ENCODE measurements around the gene TFPI. TPM values are rescaled to one million over a fixed set of nuclear protein-coding genes. Genes with fewer than 3 reads are reported as not detected.
"Not testable (repeated sequence)": the region's sequence is repeated elsewhere in the genome, so short reads cannot be mapped to it uniquely, and the experiment has no call there.

TFPI gene
- total and polyA plus RNA-seq, 5 experiments from 2014 or later, result not detected

GRCh38 chr2:187574969-187575750, 20.9 kb upstream of the TFPI start:
- POLR2A ChIA-PET, result no interaction called here

GRCh38 chr2:187573722-187574121, 19.5 kb upstream of the TFPI start:
- H3K27ac Mint-ChIP-seq, result no peak overlapping the region
- POLR2A ChIA-PET, result no interaction called here
- peaks cover 0 to 11% (median 2%) of the 10 kb centered on the region in 9 donors for H3K9me3 Mint-ChIP-seq
- ATAC-seq, result no peak
- peaks cover 0 to 4% (median 0%) of the 10 kb centered on the region in 3 donors for H3K36me3 Mint-ChIP-seq
- H3K4me1 Mint-ChIP-seq, result no peaks in the 10 kb centered on the region
- H3K27me3 Mint-ChIP-seq, result peaks cover 0 to 3% (median 0%) of the 10 kb centered on the region in 5 donors
- no peak overlapping the region for H3K4me3 Mint-ChIP-seq
- DNase-seq, result no peak

More at GRCh38 chr2:187574969-187575750, 20.9 kb upstream of the TFPI start:
- H3K4me1 Mint-ChIP-seq, result no peaks in the 10 kb centered on the region
- no peak for DNase-seq
- H3K27me3 Mint-ChIP-seq, result peaks cover 0 to 3% (median 0%) of the 10 kb centered on the region in 5 donors
- H3K9me3 Mint-ChIP-seq, result peaks cover 0 to 11% (median 2%) of the 10 kb centered on the region in 9 donors
- ATAC-seq, result no peak
- no peak overlapping the region for H3K27ac Mint-ChIP-seq
- peaks cover 0 to 4% (median 0%) of the 10 kb centered on the region in 3 donors for H3K36me3 Mint-ChIP-seq
- no peak overlapping the region for H3K4me3 Mint-ChIP-seq

GRCh38 chr2:187571996-187572395, 17.8 kb upstream of the TFPI start:
- POLR2A ChIA-PET, H3K27me3 Mint-ChIP-seq, ATAC-seq, H3K4me1 Mint-ChIP-seq, H3K4me3 Mint-ChIP-seq, H3K27ac Mint-ChIP-seq, H3K36me3 Mint-ChIP-seq, DNase-seq: not testable (repeated sequence)
- H3K9me3 Mint-ChIP-seq, result peaks cover 0 to 11% (median 2%) of the 10 kb centered on the region in 9 donors

- ATAC-seq (no peak), DNase-seq (no peak)
- POLR2A ChIA-PET, result no interaction called here
- no peak overlapping the region for H3K27ac Mint-ChIP-seq
- H3K4me1 Mint-ChIP-seq, result no peaks in the 10 kb centered on the region
- H3K27me3 Mint-ChIP-seq, result peaks cover 0 to 3% (median 0%) of the 10 kb centered on the region in 5 donors
- peaks cover 0 to 4% (median 0%) of the 10 kb centered on the region in 3 donors for H3K36me3 Mint-ChIP-seq
- peaks cover 0 to 11% (median 2%) of the 10 kb centered on the region in 9 donors for H3K9me3 Mint-ChIP-seq
- H3K4me3 Mint-ChIP-seq, result no peak overlapping the region
Observed at GRCh38 chr2:187569571-187569970, 15.3 kb upstream of the TFPI start.

GRCh38 chr2:187569042-187569441, 14.8 kb upstream of the TFPI start:
- ATAC-seq (no peak), DNase-seq (no peak)
- Mint-ChIP-seq H3K9me3 (peaks cover 0 to 11% (median 2%) of the 10 kb centered on the region in 9 donors), H3K27me3 (peaks cover 0 to 3% (median 0%) of the 10 kb centered on the region in 5 donors), H3K27ac (no peak overlapping the region), H3K4me3 (no peak overlapping the region), H3K36me3 (peaks cover 0 to 4% (median 0%) of the 10 kb centered on the region in 3 donors), H3K4me1 (no peaks in the 10 kb centered on the region)
- POLR2A ChIA-PET, result no interaction called here

- POLR2A ChIA-PET, result no interaction called here
Observed at GRCh38 chr2:187567126-187567525, 12.9 kb upstream of the TFPI start.

GRCh38 chr2:187566712-187567111, 12.5 kb upstream of the TFPI start:
- Mint-ChIP-seq H3K36me3 (no peaks in the 10 kb centered on the region), H3K4me1 (no peaks in the 10 kb centered on the region), H3K9me3 (no peaks in the 10 kb centered on the region), H3K27ac (no peak overlapping the region), H3K27me3 (peaks cover 0 to 3% (median 0%) of the 10 kb centered on the region in 5 donors), H3K4me3 (no peak overlapping the region)
- POLR2A ChIA-PET, result no interaction called here
- no peak for ATAC-seq
- DNase-seq, result no peak

More at GRCh38 chr2:187567126-187567525, 12.9 kb upstream of the TFPI start:
- ATAC-seq (no peak), DNase-seq (no peak)
- no peak overlapping the region for H3K4me3 Mint-ChIP-seq
- H3K9me3 Mint-ChIP-seq, result peaks cover 0 to 4% (median 0%) of the 10 kb centered on the region in 9 donors
- peaks cover 0 to 4% (median 0%) of the 10 kb centered on the region in 3 donors for H3K36me3 Mint-ChIP-seq
- no peaks in the 10 kb centered on the region for H3K4me1 Mint-ChIP-seq
- H3K27ac Mint-ChIP-seq, result no peak overlapping the region
- H3K27me3 Mint-ChIP-seq, result peaks cover 0 to 3% (median 0%) of the 10 kb centered on the region in 5 donors

- peaks cover 0 to 3% (median 0%) of the 10 kb centered on the region in 5 donors for H3K27me3 Mint-ChIP-seq
Observed at GRCh38 chr2:187566266-187566665, 12.0 kb upstream of the TFPI start.

GRCh38 chr2:187565618-187566017, 11.4 kb upstream of the TFPI start:
- H3K4me3 Mint-ChIP-seq, ATAC-seq, H3K4me1 Mint-ChIP-seq, H3K9me3 Mint-ChIP-seq, H3K27me3 Mint-ChIP-seq, H3K36me3 Mint-ChIP-seq, POLR2A ChIA-PET, DNase-seq, H3K27ac Mint-ChIP-seq: not testable (repeated sequence)

More at GRCh38 chr2:187566266-187566665, 12.0 kb upstream of the TFPI start:
- Mint-ChIP-seq H3K4me1 (no peaks in the 10 kb centered on the region), H3K4me3 (no peak overlapping the region), H3K27ac (no peak overlapping the region), H3K36me3 (no peaks in the 10 kb centered on the region), H3K9me3 (no peaks in the 10 kb centered on the region)
- no peak for ATAC-seq
- POLR2A ChIA-PET, result no interaction called here
- DNase-seq, result no peak

- H3K36me3 Mint-ChIP-seq, H3K9me3 Mint-ChIP-seq, ATAC-seq, H3K4me3 Mint-ChIP-seq, POLR2A ChIA-PET, H3K4me1 Mint-ChIP-seq, DNase-seq, H3K27me3 Mint-ChIP-seq, H3K27ac Mint-ChIP-seq: not testable (repeated sequence)
Observed at GRCh38 chr2:187556493-187556892, 2.3 kb upstream of the TFPI start.

GRCh38 chr2:187554704-187555082, 458 bp upstream of the TFPI start:
- no peak overlapping the region for H3K4me3 Mint-ChIP-seq
- ATAC-seq (no peak), DNase-seq (no peak)
- no peaks in the 10 kb centered on the region for H3K36me3 Mint-ChIP-seq
- peaks cover 0 to 4% (median 0%) of the 10 kb centered on the region in 9 donors for H3K9me3 Mint-ChIP-seq
- H3K27me3 Mint-ChIP-seq, result peaks cover 0 to 7% (median 1%) of the 10 kb centered on the region in 5 donors
- peaks cover 3 to 8% (median 8%) of the 10 kb centered on the region in 4 donors for H3K4me1 Mint-ChIP-seq
- H3K27ac Mint-ChIP-seq, result no peak overlapping the region
- POLR2A ChIA-PET, result no interaction called here

GRCh38 chr2:187552828-187553681, 1.2 kb downstream of the TFPI start:
- POLR2A ChIA-PET, result no interaction called here

GRCh38 chr2:187552381-187552780, 1.9 kb downstream of the TFPI start:
- Mint-ChIP-seq H3K27ac (no peak overlapping the region), H3K27me3 (peaks cover 0 to 4% (median 1%) of the 10 kb centered on the region in 5 donors), H3K9me3 (peaks cover 0 to 2% (median 0%) of the 10 kb centered on the region in 9 donors), H3K36me3 (no peaks in the 10 kb centered on the region), H3K4me3 (no peak overlapping the region), H3K4me1 (peaks cover 3 to 8% (median 8%) of the 10 kb centered on the region in 4 donors)
- ATAC-seq, result no peak
- no peak for DNase-seq
- POLR2A ChIA-PET, result no interaction called here

More at GRCh38 chr2:187552828-187553681, 1.2 kb downstream of the TFPI start:
- Mint-ChIP-seq H3K4me3 (no peak overlapping the region), H3K4me1 (peaks cover 3 to 8% (median 8%) of the 10 kb centered on the region in 4 donors), H3K27ac (no peak overlapping the region), H3K9me3 (peaks cover 0 to 2% (median 0%) of the 10 kb centered on the region in 9 donors), H3K36me3 (no peaks in the 10 kb centered on the region), H3K27me3 (peaks cover 0 to 4% (median 1%) of the 10 kb centered on the region in 5 donors)
- DNase-seq (no peak), ATAC-seq (no peak)
